ENCODE data around the gene SLC16A7.

DNA sequence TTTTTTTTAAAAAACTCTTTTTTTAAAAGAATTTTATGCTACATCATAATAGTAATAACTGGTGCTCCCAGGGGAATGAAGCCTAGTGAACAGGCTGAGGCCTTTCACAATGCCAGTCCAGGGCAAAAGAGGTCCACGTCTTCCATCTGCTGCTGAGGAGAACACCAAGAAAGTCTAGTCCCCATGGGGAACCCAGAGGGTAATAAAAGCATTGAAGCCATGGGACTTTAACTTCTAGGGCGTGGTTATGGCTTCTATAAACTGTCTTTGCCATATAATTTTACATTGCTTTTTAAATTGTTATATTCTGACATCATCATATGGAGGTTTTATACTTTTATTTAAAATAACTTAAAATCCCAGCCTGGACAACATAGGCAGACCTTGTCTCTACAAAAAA, 64.3 kb downstream of the SLC16A7 start:
- TF ChIP-seq SUZ12 (IDR thresholded peaks at IDR 0.05; ENCODE audit: extremely low read depth, insufficient read depth, insufficient read length) (no peak), ZNF274 (IDR thresholded peaks at IDR 0.05; ENCODE audit: low read depth, low read length) (no peak), YY1 (IDR thresholded peaks at IDR 0.05; ENCODE audit: insufficient read depth, insufficient read length) (no peak)
